B cell (primary cell): ENCODE data around the gene SPEM3. TPM values are rescaled to one million over a fixed set of nuclear protein-coding genes. Genes with fewer than 3 reads are reported as not detected.

Experiments
- ATAC-seq: fragments of 200-7000 bp; cut with Tn5 transposase; one replicate; pipeline ENCODE4 v1.10.0; 2021; ENCODE audit warnings: low read depth, mild to moderate bottlenecking, moderate number of reproducible peaks, moderate library complexity
- CTCF ChIA-PET: fragments of 350-600 bp; sonication (Branson Sonifier 250); formaldehyde crosslinking; loops from one replicate; lab custom pipeline; 2021; ENCODE audit warnings: antibody characterized with exemption, inconsistent platforms; lab: Charles Lee
- POLR2A ChIA-PET: fragments of 350-600 bp; sonication (Branson Sonifier 250); formaldehyde crosslinking; loops from one replicate; lab custom pipeline; 2021; ENCODE audit warnings: antibody characterized with exemption; lab: Charles Lee
- DNase-seq: peaks from one replicate; pipeline ENCODE4 v3.0.0; 2013
- H2AFZ ChIP-seq: 2 replicates; pipeline ENCODE4 v1.6.1; 2012; ENCODE audit warnings: mild to moderate bottlenecking, low read depth, low read length; ENCODE audit not compliant: insufficient read depth, poor library complexity, severe bottlenecking
- H3K27ac ChIP-seq, 2 donors: 1 replicate in 1 of 2; 2 replicates in 1 of 2; pipeline ENCODE4 v1.5.1; 2012 to 2013; ENCODE audit warnings: low read length in 2 of 2, mild to moderate bottlenecking in 2 of 2, moderate library complexity in 1 of 2
- H3K27me3 ChIP-seq, 4 experiments: fragments of 200-600 bp in 1 of 4; sonication (generic) in 1 of 4; replicated peaks in 1 of 4; 1 replicate in 2 of 4; 2 replicates in 2 of 4; pipeline versions ENCODE4 v1.6.1 to v1.7.0; 2013 to 2016; ENCODE audit warnings: low read length in 3 of 4, mild to moderate bottlenecking in 2 of 4, mixed read lengths in 1 of 4, moderate library complexity in 1 of 4; ENCODE audit not compliant: insufficient read depth in 4 of 4, control insufficient read depth in 3 of 4; ENCODE audit errors: control extremely low read depth in 1 of 4
- H3K36me3 ChIP-seq, 2 experiments: replicated peaks in 1 of 2; 1 replicate in 1 of 2; 2 replicates in 1 of 2; pipeline versions ENCODE4 v1.6.1 to v1.7.1; 2013; ENCODE audit warnings: low read length in 1 of 2; ENCODE audit not compliant: insufficient read depth in 2 of 2, control insufficient read depth in 1 of 2; ENCODE audit errors: control extremely low read depth in 1 of 2, extremely low read depth in 1 of 2
- H3K4me1 ChIP-seq, 2 donors: fragments of 200-600 bp in 1 of 2; sonication (generic) in 1 of 2; 1 replicate in 1 of 2; 2 replicates in 1 of 2; pipeline versions ENCODE4 v1.5.1 to v1.6.1; 2013 to 2017; ENCODE audit warnings: low read length in 2 of 2; ENCODE audit not compliant: control insufficient read depth in 2 of 2, insufficient read depth in 2 of 2
- H3K4me2 ChIP-seq: replicated peaks from 2 replicates; pipeline ENCODE3; 2012; ENCODE audit warnings: mild to moderate bottlenecking, low read depth, low read length; ENCODE audit not compliant: poor library complexity, severe bottlenecking
- H3K4me3 ChIP-seq, 5 experiments: fragments of 200-600 bp in 1 of 5; sonication (generic) in 1 of 5; 1 replicate in 3 of 5; 2 replicates in 2 of 5; pipeline versions ENCODE4 v1.5.1 to v1.7.0; 2011 to 2016; ENCODE audit warnings: low read length in 4 of 5, mild to moderate bottlenecking in 4 of 5, low read depth in 2 of 5, control low read depth in 1 of 5, moderate library complexity in 1 of 5; ENCODE audit not compliant: insufficient read depth in 1 of 5; ENCODE audit errors: control extremely low read depth in 1 of 5, extremely low read depth in 1 of 5
- H3K79me2 ChIP-seq: fragments of 200-600 bp; sonication (generic); one replicate; pipeline ENCODE4 v1.6.0; 2016; ENCODE audit warnings: low read length; ENCODE audit not compliant: control insufficient read depth, insufficient read depth
- H3K9ac ChIP-seq: fragments of 200-600 bp; sonication (generic); 2 replicates; pipeline ENCODE4 v1.6.1; 2017; ENCODE audit warnings: mild to moderate bottlenecking, low read length, moderate library complexity
- H3K9me3 ChIP-seq, 3 donors: one replicate each; pipeline versions ENCODE4 v1.6.1 to v1.7.1; 2013; ENCODE audit warnings: low read length in 2 of 3; ENCODE audit not compliant: control insufficient read depth in 2 of 3, insufficient read depth in 1 of 3; ENCODE audit errors: control extremely low read depth in 1 of 3
- H4K20me1 ChIP-seq: 2 replicates; pipeline ENCODE4 v1.6.0; 2012; ENCODE audit warnings: mild to moderate bottlenecking, low read length; ENCODE audit not compliant: insufficient read depth, control insufficient read depth, poor library complexity, severe bottlenecking
- H3K27ac Mint-ChIP-seq: one replicate; pipeline ENCODE4 v1.8.0; 2021; ENCODE audit warnings: mixed read lengths
- H3K27me3 Mint-ChIP-seq: one replicate; pipeline ENCODE4 v1.8.0; 2021; ENCODE audit warnings: mixed read lengths
- H3K4me1 Mint-ChIP-seq: one replicate; pipeline ENCODE4 v1.8.0; 2021; ENCODE audit warnings: mixed read lengths
- H3K4me3 Mint-ChIP-seq: one replicate; pipeline ENCODE4 v1.8.0; 2021; ENCODE audit warnings: mixed read lengths
- H3K9me3 Mint-ChIP-seq: one replicate; pipeline ENCODE4 v1.8.0; 2022; ENCODE audit warnings: mixed read lengths; ENCODE audit not compliant: insufficient read depth
- EZH2 ChIP-seq: IDR thresholded peaks from 2 replicates; pipeline ENCODE4 v1.6.1; 2012; ENCODE audit warnings: borderline replicate concordance, low read depth, mild to moderate bottlenecking, moderate library complexity, low read length; ENCODE audit not compliant: insufficient read depth, poor library complexity, severe bottlenecking
- WGBS: methylation state at CpG from one replicate; pipeline ENCODE4 v1.1.5; 2013; ENCODE audit warnings: missing lambda C conversion rate; ENCODE audit not compliant: insufficient coverage; 5-methylcytosine and 5-hydroxymethylcytosine counted together
- intact Hi-C: fragments of 100-400 bp; cut with micrococcal nuclease; formaldehyde crosslinking; loops from one replicate; pipeline ENCODE4 v1.10.0; 2022
- polyA plus RNA-seq: library from polyadenylated mRNA; depleted of rRNA; stranded (reverse); fragments of >200 nt; gene quantifications from 2 replicates; pipeline ENCODE4 v1.2.3, GENCODE V29; 2012
- total RNA-seq, 2 donors: library from RNA; stranded (reverse); fragments of 120-200 nt in 1 of 2; gene quantifications; 1 replicate in 1 of 2; 2 replicates in 1 of 2; pipeline versions ENCODE4 v1.2.3 to v1.2.4, GENCODE V29; 2013 to 2022
- TF ChIP-seq, protein P1 (sequence below): fragments of 200-600 bp; IDR thresholded peaks from one replicate; pipeline ENCODE4 v1.8.0; 2022; ENCODE audit warnings: antibody characterized with exemption, mild to moderate bottlenecking

SPEM3 gene
- total and polyA plus RNA-seq, 2 donors (not counting 1 experiment from before 2014, with no cell fraction given), result not detected

DNA sequence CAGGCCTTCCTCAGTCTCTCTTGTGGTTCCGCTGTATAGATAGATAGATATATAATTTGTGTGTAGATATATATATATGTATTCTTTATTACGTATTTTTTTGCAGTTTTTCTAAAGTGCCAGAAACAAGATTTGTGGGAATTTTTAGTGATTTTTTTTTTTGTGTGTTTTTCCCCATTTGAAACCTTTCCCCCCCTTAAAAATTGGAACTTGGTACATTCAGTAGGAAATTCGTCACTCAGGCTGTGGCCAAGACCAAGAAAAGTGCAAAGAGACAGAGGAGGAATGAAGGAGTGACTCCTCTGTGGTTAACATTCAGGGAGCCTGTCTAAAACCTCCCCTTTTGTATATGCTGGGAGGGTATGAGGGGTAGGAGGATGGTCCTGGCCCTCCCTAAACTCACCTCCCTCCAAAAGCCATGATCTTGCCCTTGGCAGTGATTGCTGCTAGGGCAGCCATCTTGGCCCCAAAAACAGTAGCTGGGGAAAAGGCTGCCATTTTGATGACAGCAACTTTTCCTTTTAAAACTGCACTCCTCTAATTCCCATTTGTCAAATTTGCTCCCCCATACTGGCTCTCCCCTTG, 31.4 kb downstream of the SPEM3 start:
- Histone ChIP-seq H2AFZ (no peak overlapping the region), H3K27ac (no peak overlapping the region), H3K4me3 (no peak overlapping the region), H3K36me3 (peaks cover 0 to 18% of the 10 kb centered on the region in 2 experiments), H3K9me3 (no peaks in the 10 kb centered on the region), H3K79me2 (no peaks in the 10 kb centered on the region), H3K27me3 (no peaks in the 10 kb centered on the region), H3K4me1 (peaks cover 5 to 9% of the 10 kb centered on the region in 2 donors), H3K4me2 (no peak overlapping the region), H4K20me1 (peaks cover 14% of the 10 kb centered on the region), H3K9ac (no peak overlapping the region)
- Mint-ChIP-seq H3K4me3 (no peak overlapping the region), H3K9me3 (no peaks in the 10 kb centered on the region), H3K27me3 (no peaks in the 10 kb centered on the region), H3K4me1 (peaks cover 10% of the 10 kb centered on the region), H3K27ac (no peak overlapping the region)
- WGBS, result no CpG with 5 or more reads among the region's 3 CpGs
- ATAC-seq (no peak), DNase-seq (no peak)
- POLR2A ChIA-PET, result interaction anchor here (0.6 kb wide), 1 partner anchor 1413 kb away, joined by 4 read pairs; no protein-coding TSS in a partner anchor
- intact Hi-C loops, result loop anchor here (5.0 kb wide), 1 partner anchor 153 kb away; the partner anchor contains the start of gene EIF5A
- CTCF ChIA-PET, result no interaction called here
- no peak for TF ChIP-seq EZH2
- TF ChIP-seq, protein P1, sequence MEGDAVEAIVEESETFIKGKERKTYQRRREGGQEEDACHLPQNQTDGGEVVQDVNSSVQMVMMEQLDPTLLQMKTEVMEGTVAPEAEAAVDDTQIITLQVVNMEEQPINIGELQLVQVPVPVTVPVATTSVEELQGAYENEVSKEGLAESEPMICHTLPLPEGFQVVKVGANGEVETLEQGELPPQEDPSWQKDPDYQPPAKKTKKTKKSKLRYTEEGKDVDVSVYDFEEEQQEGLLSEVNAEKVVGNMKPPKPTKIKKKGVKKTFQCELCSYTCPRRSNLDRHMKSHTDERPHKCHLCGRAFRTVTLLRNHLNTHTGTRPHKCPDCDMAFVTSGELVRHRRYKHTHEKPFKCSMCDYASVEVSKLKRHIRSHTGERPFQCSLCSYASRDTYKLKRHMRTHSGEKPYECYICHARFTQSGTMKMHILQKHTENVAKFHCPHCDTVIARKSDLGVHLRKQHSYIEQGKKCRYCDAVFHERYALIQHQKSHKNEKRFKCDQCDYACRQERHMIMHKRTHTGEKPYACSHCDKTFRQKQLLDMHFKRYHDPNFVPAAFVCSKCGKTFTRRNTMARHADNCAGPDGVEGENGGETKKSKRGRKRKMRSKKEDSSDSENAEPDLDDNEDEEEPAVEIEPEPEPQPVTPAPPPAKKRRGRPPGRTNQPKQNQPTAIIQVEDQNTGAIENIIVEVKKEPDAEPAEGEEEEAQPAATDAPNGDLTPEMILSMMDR, result no peak
